ENCODE data around the gene RAD9A.
A peak's percentile ranks its signal among the peaks of the same experiment; 100 is the strongest.
"Not testable (repeated sequence)": the region's sequence is repeated elsewhere in the genome, so short reads cannot be mapped to it uniquely, and the experiment has no call there.

Gene RAD9A

DNA sequence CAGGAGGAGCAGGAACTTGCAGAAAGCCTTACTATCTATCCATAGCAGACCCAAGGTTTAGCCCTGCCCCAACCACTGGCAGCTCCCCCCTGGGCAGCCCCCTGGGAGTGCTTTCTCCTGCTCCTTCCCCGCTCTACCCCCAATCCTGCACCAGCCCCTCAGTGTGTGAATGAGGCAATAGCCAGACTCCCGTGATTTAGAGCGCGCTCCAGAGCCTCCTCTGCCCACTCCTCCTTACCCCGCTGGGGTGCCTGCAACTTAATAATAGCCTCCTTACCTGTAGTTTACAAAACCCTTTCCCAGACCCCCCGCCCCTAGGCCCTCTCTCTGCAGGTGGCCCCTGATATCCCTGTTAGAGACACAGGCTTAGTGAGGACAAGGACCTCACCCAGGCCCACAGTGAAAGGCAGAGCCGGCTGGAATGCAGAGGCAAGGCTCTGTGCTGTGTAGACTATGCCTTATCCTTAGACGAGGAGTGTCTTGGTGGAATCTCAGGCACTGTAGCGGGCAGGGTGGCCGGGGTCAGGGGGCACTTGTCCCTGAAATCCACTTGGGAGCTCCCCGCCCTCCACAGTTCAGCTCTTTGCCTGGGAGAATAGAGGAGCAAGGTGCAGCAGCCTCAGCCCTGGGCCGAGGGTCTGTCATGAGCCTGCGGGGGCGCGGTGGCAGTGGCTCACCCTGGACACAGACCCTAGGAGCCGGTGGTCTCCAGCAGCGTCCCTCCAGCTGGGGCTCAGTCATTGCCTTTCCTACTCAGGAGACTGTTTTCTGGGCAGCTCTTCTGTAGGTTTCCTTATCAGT, 19.4 kb downstream of the RAD9A start:
- DNase-seq, result no peak

GRCh38 chr11:67411785-67412152, 20.0 kb downstream of the RAD9A start:
- DNase-seq, result no peak

DNA sequence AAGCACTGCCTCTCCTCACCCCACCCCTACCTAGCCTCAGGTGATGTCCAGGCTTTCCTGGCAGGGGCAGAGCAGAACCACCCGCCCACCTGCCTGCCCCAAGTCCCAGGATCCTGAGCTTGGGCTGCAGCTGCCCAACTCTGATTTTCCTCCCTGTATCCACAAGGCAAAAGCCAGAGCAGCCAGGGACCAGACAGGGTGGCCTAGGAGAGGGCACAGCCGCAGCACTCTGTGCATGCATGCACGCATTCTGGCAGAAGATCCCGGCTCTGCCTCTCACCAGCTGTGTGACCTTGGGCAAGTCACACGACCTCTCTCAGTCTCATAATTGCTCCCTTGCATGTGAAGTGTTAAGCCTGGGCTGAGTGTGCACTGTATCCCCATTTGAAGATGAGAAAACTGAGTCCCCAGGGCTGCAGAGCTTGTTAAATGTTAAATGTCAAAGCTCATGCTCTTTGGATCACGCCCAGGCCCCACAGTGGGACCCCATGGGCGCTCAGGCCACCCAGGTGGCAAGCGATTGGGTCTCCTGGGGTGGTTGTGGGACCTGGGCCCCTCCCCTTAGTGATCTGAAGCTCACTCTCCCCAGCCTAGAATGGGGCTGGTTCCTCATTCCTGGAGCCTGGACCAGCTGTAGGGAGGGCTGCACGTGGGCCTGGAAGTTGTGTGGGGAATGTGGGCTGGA, 20.9 kb downstream of the RAD9A start:
- no peak for DNase-seq

DNA sequence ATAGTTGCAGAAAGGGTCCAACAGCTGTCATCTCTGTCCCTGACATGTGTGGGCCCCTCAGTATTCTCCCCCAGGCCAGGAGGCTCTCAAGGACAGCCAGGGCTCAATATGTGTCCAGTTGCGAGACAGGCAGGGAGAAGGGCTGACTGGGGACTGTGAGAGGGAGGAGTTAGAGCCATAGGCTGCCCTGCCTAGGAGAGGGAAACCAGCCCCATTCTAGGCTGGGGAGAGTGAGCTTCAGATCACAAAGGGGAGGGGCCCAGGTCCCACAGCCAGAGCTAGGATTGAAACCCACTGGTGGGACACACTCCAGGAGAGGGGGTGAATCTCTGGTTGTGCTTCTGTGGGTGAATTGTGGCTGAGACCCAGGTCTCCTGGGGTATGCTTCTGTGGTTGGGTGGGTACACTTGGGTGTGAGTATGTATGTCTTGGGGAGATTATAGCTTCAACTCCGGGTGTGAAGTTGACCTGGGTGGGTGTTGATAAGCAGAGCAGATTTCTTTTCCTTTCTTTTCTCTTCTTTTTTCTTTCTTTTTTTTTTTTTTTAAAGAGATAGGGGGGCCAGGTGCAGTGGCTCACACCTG, 21.6 kb downstream of the RAD9A start:
- DNase-seq, result no peak

GRCh38 chr11:67415501-67416304, 23.9 kb downstream of the RAD9A start, which contains the start of gene CARNS1:
Gene CARNS1 (plus strand): TSS chr11:67415678. CDS start chr11:67416200, 522 bp downstream.
- no peak for DNase-seq

DNA sequence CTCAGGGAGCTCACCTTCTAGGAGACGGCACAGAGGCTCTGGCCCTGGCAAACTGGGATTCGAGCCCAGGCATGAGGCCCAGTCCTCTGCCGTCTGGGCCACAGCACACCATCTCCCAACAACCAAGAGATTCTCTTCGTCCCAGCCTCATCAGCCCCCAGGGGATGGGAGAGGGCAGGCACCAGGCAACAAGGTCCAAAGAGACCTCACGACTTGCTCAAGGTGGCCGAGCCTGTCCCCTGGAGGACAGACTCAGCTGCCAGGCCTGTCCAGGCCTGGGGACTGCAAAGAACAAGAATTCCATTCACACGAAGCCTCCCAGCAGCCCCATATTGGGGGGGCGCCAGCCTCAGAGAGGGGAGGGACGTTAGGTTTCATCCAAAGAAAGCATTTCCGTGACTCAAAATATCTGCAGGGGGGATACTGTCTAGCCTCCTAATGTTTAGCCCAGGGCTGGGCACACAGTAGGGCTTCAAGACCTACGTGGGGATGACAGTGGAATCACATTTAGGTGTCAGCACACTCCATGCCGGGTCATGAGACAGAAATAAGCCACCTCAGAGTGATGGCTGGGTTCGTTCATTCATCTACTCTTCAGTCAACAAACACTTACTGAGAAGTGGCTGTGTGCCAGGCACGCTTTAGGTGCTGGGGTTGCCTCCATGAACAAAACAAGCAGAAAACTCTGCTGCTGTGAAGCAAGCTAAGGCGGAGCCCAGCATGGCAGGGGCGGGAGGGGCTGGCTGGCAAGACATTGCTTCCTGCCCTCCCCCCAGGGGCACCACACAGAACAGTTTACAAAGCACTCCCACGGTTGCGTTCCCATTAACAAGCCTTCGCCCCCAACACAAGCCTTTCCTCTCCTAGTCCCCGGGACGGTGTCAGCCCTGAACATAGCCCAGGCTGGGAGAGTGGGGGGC, 24.9 kb downstream of the RAD9A start:
- DNase-seq, result peak; percentile 63 to 81 (median 76)

- no peak for DNase-seq
Measured at GRCh38 chr11:67417425-67417824, 25.6 kb downstream of the RAD9A start.

- DNase-seq, result no peak
Measured at GRCh38 chr11:67418476-67419281, 26.9 kb downstream of the RAD9A start.

GRCh38 chr11:67419325-67420049, 27.7 kb downstream of the RAD9A start:
- DNase-seq, result no peak

- no peak for DNase-seq
Measured at GRCh38 chr11:67420147-67420645, 28.4 kb downstream of the RAD9A start.

DNA sequence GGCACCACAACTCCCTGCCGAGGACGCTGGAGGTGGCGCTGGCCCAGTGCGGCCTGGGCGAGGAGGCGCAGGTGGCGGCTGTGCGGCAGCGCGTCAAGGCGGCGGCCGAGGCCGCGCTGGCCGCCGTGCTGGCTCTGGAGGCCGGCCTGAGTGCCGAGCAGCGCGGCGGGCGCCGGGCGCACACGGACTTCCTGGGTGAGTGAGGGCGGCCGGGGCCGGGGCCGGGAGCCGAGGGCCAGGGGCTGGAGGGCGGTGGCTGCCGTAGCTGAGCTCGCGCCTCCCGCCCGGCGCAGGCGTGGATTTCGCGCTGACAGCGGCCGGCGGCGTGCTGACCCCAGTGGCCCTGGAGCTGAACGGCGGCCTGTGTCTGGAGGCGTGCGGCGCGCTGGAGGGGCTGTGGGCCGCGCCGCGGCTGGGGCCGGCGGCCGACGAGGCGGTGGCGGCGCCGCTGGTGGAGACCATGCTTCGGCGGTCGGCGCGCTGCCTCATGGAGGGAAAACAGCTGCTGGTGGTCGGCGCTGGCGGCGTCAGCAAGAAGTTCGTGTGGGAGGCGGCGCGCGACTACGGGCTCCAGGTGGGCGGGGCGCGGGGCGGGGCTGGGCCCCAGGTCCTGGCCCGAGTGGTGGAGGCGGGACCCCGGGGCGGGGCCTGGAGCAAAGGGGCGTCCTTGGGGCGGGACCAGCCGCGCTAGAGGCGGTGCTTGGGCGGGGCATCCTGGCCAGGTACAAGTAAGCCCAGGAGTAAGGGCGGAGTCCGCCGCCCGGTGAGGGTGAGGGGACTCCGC, 29.1 kb downstream of the RAD9A start:
- DNase-seq, result peak; percentile 93 to 99 (median 97)

DNA sequence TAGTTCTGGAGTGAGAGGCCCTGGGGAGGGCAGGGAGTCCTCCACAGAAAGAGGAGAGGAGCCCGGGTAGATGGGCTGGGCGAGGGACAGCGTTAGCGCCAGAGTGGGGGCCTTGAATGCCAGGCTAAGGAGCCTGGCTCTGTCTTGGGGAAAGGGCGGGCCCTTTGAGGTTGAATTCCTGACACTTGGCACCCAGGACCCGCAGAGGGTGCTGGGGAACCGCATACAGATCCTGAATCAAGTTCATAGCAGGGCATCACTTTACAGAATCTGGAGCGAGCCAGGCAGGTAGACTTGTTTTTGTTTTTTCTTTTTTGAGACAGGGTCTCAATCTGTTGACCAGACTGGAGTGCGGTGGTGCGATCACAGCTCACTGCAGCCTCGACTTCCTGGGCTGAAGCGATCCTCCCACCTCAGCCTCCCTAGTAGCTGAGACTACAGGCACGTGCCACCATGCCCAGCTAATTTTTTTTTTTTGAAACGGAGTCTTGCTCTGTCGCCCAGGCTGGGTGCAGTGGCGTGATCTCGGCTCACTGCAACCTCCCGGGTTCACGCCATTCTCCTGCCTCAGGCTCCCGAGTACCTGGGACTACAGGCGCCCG, 29.7 kb downstream of the RAD9A start:
- no peak for DNase-seq

DNA sequence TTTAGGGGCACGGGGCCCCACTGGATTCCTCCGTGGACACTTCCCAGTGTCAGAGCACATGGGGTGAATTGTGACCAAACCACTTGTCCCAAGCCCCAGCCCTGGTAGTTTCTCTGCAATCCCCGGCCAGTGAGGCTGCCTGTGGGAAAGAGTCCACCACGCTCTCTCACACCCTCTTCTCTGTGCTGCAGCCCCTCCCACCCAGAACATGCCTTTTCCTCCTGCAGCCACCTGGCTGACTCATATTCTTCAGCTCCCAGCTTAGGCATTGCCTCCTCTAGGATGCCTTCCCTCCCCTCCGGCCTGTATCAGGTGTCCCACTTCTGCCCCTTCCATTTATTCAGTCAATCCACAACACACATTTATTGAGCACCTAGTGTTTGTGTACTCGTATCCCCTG, 31.1 kb downstream of the RAD9A start:
- no peak for DNase-seq

DNA sequence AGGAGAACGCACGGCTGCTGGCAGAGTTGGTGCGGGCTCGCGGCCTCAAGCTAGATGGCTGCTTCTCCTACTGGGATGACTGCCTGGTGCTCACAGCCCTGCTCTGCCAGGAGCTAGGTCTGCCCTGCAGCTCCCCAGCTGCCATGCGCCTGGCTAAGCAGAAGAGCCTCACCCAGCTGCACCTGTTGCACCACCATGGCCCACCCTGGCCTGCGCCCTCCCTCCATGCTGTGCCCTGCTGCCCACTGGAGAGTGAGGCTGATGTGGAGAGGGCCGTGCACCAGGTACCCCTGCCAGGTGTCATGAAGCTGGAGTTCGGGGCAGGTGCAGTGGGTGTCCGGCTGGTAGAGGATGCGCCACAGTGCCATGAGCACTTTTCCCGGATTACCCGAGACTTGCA, 31.7 kb downstream of the RAD9A start:
- DNase-seq, result no peak

GRCh38 chr11:67423891-67424613, 32.3 kb downstream of the RAD9A start:
- DNase-seq, result no peak

DNA sequence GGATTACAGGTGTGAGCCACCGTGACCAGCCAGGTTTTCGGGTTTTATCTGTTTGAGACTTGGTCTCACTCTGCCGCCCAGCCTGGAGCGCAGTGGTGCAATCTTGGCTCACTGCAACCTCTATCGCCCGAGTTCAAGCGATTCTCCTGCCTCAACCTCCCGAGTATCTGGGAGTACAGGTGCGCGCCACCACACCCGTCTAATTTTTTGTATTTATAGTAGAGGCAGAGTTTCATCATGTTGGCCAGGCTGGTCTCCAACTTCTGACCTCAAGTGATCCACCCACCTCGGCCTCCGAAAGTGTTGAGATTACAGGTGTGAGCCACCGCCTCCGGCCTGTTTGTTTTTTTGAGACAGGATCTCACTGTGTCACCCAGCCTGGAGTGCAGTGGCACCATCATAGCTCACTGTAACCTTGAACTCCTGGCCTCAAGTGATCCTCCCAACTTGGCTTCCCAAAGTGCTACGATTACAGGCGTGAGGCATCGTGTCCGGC, 35.6 kb downstream of the RAD9A start:
- DNase-seq, result not testable (repeated sequence)

GRCh38 chr11:67428052-67429001, 36.5 kb downstream of the RAD9A start, which contains the start of gene RPS6KB2:
Gene RPS6KB2 (plus strand): TSS chr11:67428494. CDS start chr11:67428546, 52 bp downstream.
- peak; percentile 96 to 99 (median 97) for DNase-seq

Measured in T-helper 1 cell (primary cell).